OCI-LY7 (cell line): ENCODE data around the gene SLX4IP. TPM values are rescaled to one million over a fixed set of nuclear protein-coding genes. Genes with fewer than 3 reads are reported as not detected.

Source experiments
- BruUV-seq: library from RNA; stranded (reverse); fragments of 400-500 nt; replicated peaks from 2 replicates; lab custom pipeline; 2021; lab: Mats Ljungman, UMichigan
- CTCF ChIA-PET: fragments of 300-600 bp; sonication (Branson Sonifier 250); formaldehyde crosslinking; loops from one replicate; lab custom pipeline; 2022; ENCODE audit warnings: antibody characterized with exemption; ENCODE audit not compliant: unreplicated experiment; lab: Charles Lee
- POLR2A ChIA-PET: fragments of 300-600 bp; sonication (Branson Sonifier 250); formaldehyde crosslinking; loops from one replicate; lab custom pipeline; 2022; ENCODE audit warnings: antibody characterized with exemption; lab: Charles Lee
- DNase-seq: peaks from one replicate; pipeline ENCODE4 v3.0.0-alpha.2; 2015; ENCODE audit warnings: low spot score
- H2AFZ ChIP-seq: fragments of 200-600 bp; sonication (generic), shearing (Covaris generic); 2 replicates; pipeline ENCODE4 v1.6.1; 2014; ENCODE audit warnings: mild to moderate bottlenecking, antibody characterized with exemption, low read length, moderate library complexity
- H3K27ac ChIP-seq: fragments of 200-600 bp; sonication (generic); 2 replicates; pipeline ENCODE4 v1.5.1; 2014; ENCODE audit warnings: mixed run types, low read depth, mild to moderate bottlenecking, moderate library complexity, low read length, inconsistent platforms; ENCODE audit not compliant: poor library complexity, severe bottlenecking
- H3K36me3 ChIP-seq: fragments of 200-600 bp; sonication (generic); 2 replicates; pipeline ENCODE4 v1.6.1; 2014; ENCODE audit warnings: mild to moderate bottlenecking, antibody characterized with exemption, low read length, moderate library complexity, mixed read lengths; ENCODE audit not compliant: insufficient read depth
- H3K4me1 ChIP-seq: fragments of 200-600 bp; sonication (generic); 2 replicates; pipeline ENCODE4 v1.5.1; 2014; ENCODE audit warnings: mild to moderate bottlenecking, low read length; ENCODE audit not compliant: insufficient read depth, poor library complexity, severe bottlenecking
- H3K4me2 ChIP-seq: fragments of 200-600 bp; sonication (generic); 2 replicates; pipeline ENCODE4 v1.6.1; 2014; ENCODE audit warnings: mild to moderate bottlenecking, low read length
- H3K4me3 ChIP-seq: fragments of 200-600 bp; sonication (generic); 2 replicates; pipeline ENCODE4 v1.5.1; 2014; ENCODE audit warnings: mild to moderate bottlenecking, low read depth, low read length; ENCODE audit not compliant: poor library complexity, severe bottlenecking
- H3K79me2 ChIP-seq: fragments of 200-600 bp; sonication (generic); 2 replicates; pipeline ENCODE4 v1.6.1; 2016; ENCODE audit warnings: low read depth, mild to moderate bottlenecking, low read length, moderate library complexity, mixed read lengths; ENCODE audit not compliant: insufficient read depth
- H3K9me2 ChIP-seq: fragments of 200-600 bp; sonication (generic); 2 replicates; pipeline ENCODE4 v1.6.1; 2016; ENCODE audit warnings: mild to moderate bottlenecking, low read length, mixed read lengths; ENCODE audit not compliant: insufficient read depth
- H3K9me3 ChIP-seq: fragments of 200-600 bp; sonication (generic); 2 replicates; pipeline ENCODE4 v1.6.1; 2014; ENCODE audit warnings: mild to moderate bottlenecking, mixed run types, low read length, mixed read lengths
- H4K20me1 ChIP-seq: fragments of 200-600 bp; sonication (generic); 2 replicates; pipeline ENCODE4 v1.6.1; 2014; ENCODE audit warnings: mild to moderate bottlenecking, antibody characterized with exemption, low read length, moderate library complexity, mixed read lengths; ENCODE audit not compliant: insufficient read depth
- EZH2phosphoT487 ChIP-seq: fragments of 200-600 bp; sonication (generic); IDR thresholded peaks from 2 replicates; pipeline ENCODE4 v1.6.1; 2018; ENCODE audit warnings: low read depth, borderline replicate concordance, mild to moderate bottlenecking, mixed run types, antibody characterized with exemption, low read length, moderate library complexity, mixed read lengths
- intact Hi-C: fragments of 100-400 bp; cut with micrococcal nuclease; formaldehyde crosslinking; loops from one replicate; pipeline ENCODE4 v1.10.0; 2022; ENCODE audit not compliant: unreplicated experiment
- total RNA-seq, 2 experiments: library from RNA; depleted of rRNA in 1 of 2; stranded (reverse); fragments of >200 nt in 1 of 2; shearing (Covaris generic) in 1 of 2; gene quantifications; 2 replicates each; pipeline ENCODE4 v1.2.3, GENCODE V29; 2014 to 2022
- TF ChIP-seq, protein P1 (sequence below): fragments of 200-600 bp; sonication (generic); conservative IDR thresholded peaks from 2 replicates; pipeline ENCODE4 v1.5.1; 2014; ENCODE audit warnings: mild to moderate bottlenecking, antibody characterized with exemption, low read length, moderate library complexity, mixed read lengths

The SLX4IP gene
- total RNA-seq, 2 experiments from 2014 or later = 4.1 to 9.2 TPM

DNA sequence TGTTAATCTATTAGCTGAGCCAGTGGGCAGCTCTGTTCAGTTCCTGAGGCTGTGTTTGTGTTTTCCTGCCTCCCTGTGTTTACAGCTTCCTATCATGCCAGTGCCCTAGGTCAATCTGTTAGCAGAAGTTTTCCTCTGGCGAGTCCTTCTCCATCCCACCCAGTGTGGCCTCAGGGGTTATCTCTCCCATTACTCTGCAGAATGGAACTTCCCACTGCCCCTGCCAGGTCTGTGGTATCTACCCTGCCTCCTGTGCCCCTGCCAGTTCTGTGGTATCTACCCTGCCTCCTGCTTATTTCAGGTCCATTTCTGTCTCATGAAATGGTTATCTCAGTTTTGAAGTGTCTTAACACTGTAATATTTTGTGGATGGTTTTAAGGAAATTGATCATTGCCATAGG, 63.1 kb downstream of the SLX4IP start:
- no peaks in the 10 kb centered on the region for H3K36me3 ChIP-seq
- H3K27ac ChIP-seq = no peak overlapping the region
- H3K9me3 ChIP-seq = no peaks in the 10 kb centered on the region
- TF ChIP-seq EZH2phosphoT487 = no peak
- TF ChIP-seq, protein P1, sequence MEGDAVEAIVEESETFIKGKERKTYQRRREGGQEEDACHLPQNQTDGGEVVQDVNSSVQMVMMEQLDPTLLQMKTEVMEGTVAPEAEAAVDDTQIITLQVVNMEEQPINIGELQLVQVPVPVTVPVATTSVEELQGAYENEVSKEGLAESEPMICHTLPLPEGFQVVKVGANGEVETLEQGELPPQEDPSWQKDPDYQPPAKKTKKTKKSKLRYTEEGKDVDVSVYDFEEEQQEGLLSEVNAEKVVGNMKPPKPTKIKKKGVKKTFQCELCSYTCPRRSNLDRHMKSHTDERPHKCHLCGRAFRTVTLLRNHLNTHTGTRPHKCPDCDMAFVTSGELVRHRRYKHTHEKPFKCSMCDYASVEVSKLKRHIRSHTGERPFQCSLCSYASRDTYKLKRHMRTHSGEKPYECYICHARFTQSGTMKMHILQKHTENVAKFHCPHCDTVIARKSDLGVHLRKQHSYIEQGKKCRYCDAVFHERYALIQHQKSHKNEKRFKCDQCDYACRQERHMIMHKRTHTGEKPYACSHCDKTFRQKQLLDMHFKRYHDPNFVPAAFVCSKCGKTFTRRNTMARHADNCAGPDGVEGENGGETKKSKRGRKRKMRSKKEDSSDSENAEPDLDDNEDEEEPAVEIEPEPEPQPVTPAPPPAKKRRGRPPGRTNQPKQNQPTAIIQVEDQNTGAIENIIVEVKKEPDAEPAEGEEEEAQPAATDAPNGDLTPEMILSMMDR = no peak
- ChIA-PET POLR2A (no interaction called here), CTCF (no interaction called here)
- no peak overlapping the region for H2AFZ ChIP-seq
- no peak overlapping the region for H3K4me2 ChIP-seq
- no peaks in the 10 kb centered on the region for H3K79me2 ChIP-seq
- DNase-seq = no peak
- H3K4me1 ChIP-seq = no peaks in the 10 kb centered on the region
- no TSS peak for BruUV-seq
- no peak overlapping the region for H3K4me3 ChIP-seq
- peaks cover 7% of the 10 kb centered on the region; the same call in 1 of the 2 replicates for H4K20me1 ChIP-seq
- intact Hi-C loops = no loop called here
- H3K9me2 ChIP-seq = no peaks in the 10 kb centered on the region

DNA sequence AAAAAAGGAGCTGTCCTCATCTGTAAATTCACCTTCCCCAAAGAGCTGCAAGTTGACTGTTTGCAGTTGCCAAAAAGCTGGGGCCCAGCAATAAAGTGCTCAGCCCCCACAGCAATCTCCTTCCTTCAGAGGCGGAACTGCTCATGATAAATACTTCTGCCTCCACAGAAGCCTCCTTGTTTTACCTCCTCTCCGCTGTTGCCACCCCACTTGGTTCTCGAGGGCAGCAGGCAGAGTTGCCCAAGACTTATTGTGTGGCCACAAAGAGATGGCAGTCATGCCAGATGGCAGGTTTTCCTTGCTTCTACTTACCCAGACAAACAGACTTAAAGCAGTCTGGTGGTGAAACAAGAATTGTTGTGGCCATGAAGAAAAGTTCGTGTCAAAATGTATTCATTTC, 66.3 kb downstream of the SLX4IP start:
- TF ChIP-seq EZH2phosphoT487 = no peak
- TF ChIP-seq, protein P1 = no peak
- Histone ChIP-seq H3K4me3 (no peak overlapping the region), H3K27ac (no peak overlapping the region), H3K36me3 (no peaks in the 10 kb centered on the region), H3K79me2 (no peaks in the 10 kb centered on the region), H3K9me2 (no peaks in the 10 kb centered on the region), H3K4me1 (no peaks in the 10 kb centered on the region), H3K9me3 (no peaks in the 10 kb centered on the region), H4K20me1 (0 out of 2 replicates have a peak, but pooled peaks cover 7% of the 10 kb centered on the region), H3K4me2 (no peak overlapping the region), H2AFZ (no peak overlapping the region)
- ChIA-PET CTCF (no interaction called here), POLR2A (no interaction called here)
- BruUV-seq = no TSS peak
- no peak for DNase-seq
- intact Hi-C loops = no loop called here

DNA sequence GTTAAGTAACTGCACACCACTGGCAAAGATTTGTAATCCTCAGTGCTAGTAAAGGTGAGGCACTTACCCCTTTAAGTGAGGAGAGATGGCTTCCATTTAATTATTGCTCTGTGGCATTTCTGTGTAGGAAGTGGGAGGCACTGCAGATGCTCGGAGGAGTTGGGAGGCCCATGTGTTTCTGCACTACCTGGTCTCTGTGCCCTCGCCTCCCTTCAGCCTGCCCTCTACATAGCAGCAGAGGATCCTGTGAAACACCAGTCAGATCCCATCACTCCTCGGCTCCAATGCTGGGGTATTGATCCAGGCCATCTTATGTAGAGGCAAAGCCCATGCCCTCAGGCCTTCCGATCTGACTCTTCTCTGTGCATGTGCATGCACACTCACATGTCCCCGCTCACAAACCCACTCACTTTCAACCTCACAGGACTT, 67.0 kb downstream of the SLX4IP start:
- no peak overlapping the region for H3K4me2 ChIP-seq
- H3K9me2 ChIP-seq = no peaks in the 10 kb centered on the region
- no peak for DNase-seq
- H3K27ac ChIP-seq = no peak overlapping the region
- TF ChIP-seq, protein P1 = no peak
- no peak for TF ChIP-seq EZH2phosphoT487
- no peaks in the 10 kb centered on the region for H3K9me3 ChIP-seq
- no peak overlapping the region for H2AFZ ChIP-seq
- H3K4me1 ChIP-seq = no peaks in the 10 kb centered on the region
- 0 out of 2 replicates have a peak, but pooled peaks cover 4% of the 10 kb centered on the region for H4K20me1 ChIP-seq
- no peaks in the 10 kb centered on the region for H3K79me2 ChIP-seq
- ChIA-PET POLR2A (no interaction called here), CTCF (no interaction called here)
- intact Hi-C loops = no loop called here
- no peaks in the 10 kb centered on the region for H3K36me3 ChIP-seq
- BruUV-seq = no TSS peak
- no peak overlapping the region for H3K4me3 ChIP-seq
